Neural progenitor cell (in vitro differentiated cells): Measurements from ENCODE around the gene REEP1.

Experiments used
- EZH2 ChIP-seq: fragments of 200-600 bp; sonication (generic); IDR thresholded peaks from 2 replicates; pipeline ENCODE4 v1.6.1; 2017; ENCODE audit warnings: antibody characterized with exemption, mild to moderate bottlenecking, moderate library complexity
- EZH2phosphoT487 ChIP-seq: fragments of 200-600 bp; sonication (generic); IDR thresholded peaks from 2 replicates; pipeline ENCODE4 v1.6.1; 2017; ENCODE audit warnings: antibody characterized with exemption
- TF ChIP-seq, protein P1 (sequence below): fragments of 200-600 bp; sonication (generic); IDR thresholded peaks from 2 replicates; pipeline ENCODE4 v1.5.1; 2017; ENCODE audit warnings: antibody characterized with exemption, mild to moderate bottlenecking

DNA sequence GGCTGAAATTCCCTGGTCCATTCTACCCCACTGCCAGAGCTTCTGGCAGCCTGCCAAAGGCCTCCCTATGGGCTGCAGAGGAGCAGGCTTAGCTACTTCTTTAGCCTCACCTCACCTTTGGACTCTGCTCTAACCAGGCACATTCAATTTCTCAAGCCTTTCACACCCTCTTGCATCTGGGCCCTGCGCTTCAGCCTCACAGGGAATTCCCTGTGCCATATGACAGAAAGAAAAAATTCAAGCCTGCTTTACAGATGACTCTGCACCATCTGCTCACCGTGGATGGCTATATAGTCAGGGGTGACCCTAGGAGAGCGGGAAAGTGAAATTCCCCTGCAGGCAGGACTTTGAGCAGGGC, 62.5 kb downstream of the REEP1 start:
- TF ChIP-seq, protein P1, sequence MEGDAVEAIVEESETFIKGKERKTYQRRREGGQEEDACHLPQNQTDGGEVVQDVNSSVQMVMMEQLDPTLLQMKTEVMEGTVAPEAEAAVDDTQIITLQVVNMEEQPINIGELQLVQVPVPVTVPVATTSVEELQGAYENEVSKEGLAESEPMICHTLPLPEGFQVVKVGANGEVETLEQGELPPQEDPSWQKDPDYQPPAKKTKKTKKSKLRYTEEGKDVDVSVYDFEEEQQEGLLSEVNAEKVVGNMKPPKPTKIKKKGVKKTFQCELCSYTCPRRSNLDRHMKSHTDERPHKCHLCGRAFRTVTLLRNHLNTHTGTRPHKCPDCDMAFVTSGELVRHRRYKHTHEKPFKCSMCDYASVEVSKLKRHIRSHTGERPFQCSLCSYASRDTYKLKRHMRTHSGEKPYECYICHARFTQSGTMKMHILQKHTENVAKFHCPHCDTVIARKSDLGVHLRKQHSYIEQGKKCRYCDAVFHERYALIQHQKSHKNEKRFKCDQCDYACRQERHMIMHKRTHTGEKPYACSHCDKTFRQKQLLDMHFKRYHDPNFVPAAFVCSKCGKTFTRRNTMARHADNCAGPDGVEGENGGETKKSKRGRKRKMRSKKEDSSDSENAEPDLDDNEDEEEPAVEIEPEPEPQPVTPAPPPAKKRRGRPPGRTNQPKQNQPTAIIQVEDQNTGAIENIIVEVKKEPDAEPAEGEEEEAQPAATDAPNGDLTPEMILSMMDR, result no peak
- TF ChIP-seq EZH2 (no peak), EZH2phosphoT487 (no peak)
